Liver (tissue), 9 donors: Measurements from ENCODE around the gene CSTF2T. TPM values are rescaled to one million over a fixed set of nuclear protein-coding genes. Genes with fewer than 3 reads are reported as not detected.

Experiments
- DNase-seq: peaks from one replicate; pipeline ENCODE4 v3.0.0-alpha.2; 2017; ENCODE audit warnings: low spot score
- H3K27ac ChIP-seq, 2 donors: one replicate each; pipeline ENCODE4 v1.7.0; 2013; ENCODE audit warnings: inconsistent platforms in 2 of 2, low read length in 2 of 2, control low read depth in 1 of 2, low read depth in 1 of 2, mild to moderate bottlenecking in 1 of 2
- H3K27me3 ChIP-seq, 4 donors: one replicate each; pipeline versions ENCODE4 v1.6.1 to v1.7.0; 2013; ENCODE audit warnings: low read length in 3 of 4, inconsistent platforms in 1 of 4, mild to moderate bottlenecking in 1 of 4, moderate library complexity in 1 of 4; ENCODE audit not compliant: control insufficient read depth in 4 of 4, insufficient read depth in 4 of 4
- H3K36me3 ChIP-seq, 4 donors: one replicate each; pipeline versions ENCODE4 v1.6.1 to v1.7.0; 2013; ENCODE audit warnings: low read length in 3 of 4, mild to moderate bottlenecking in 3 of 4, low read depth in 1 of 4, moderate library complexity in 1 of 4; ENCODE audit not compliant: control insufficient read depth in 4 of 4, insufficient read depth in 3 of 4
- H3K4me1 ChIP-seq, 4 donors: one replicate each; pipeline versions ENCODE4 v1.6.1 to v1.7.0; 2013; ENCODE audit warnings: low read length in 3 of 4, mild to moderate bottlenecking in 3 of 4, moderate library complexity in 1 of 4; ENCODE audit not compliant: control insufficient read depth in 4 of 4, insufficient read depth in 4 of 4
- H3K4me3 ChIP-seq, 3 donors: one replicate each; pipeline versions ENCODE4 v1.6.1 to v1.7.0; 2013; ENCODE audit warnings: low read length in 3 of 3, control low read depth in 1 of 3, low read depth in 1 of 3, mild to moderate bottlenecking in 1 of 3
- H3K9ac ChIP-seq, 2 donors: one replicate each; pipeline ENCODE4 v1.7.0; 2013; ENCODE audit warnings: low read length in 2 of 2, mild to moderate bottlenecking in 2 of 2, moderate library complexity in 2 of 2, control low read depth in 1 of 2, low read depth in 1 of 2
- H3K9me3 ChIP-seq, 4 donors: one replicate each; pipeline versions ENCODE4 v1.6.1 to v1.7.0; 2013; ENCODE audit warnings: low read length in 3 of 4; ENCODE audit not compliant: control insufficient read depth in 4 of 4
- ATF3 ChIP-seq: IDR thresholded peaks from 2 replicates; pipeline ENCODE4 v1.6.1; 2016; ENCODE audit warnings: antibody characterized with exemption
- EGR1 ChIP-seq, 2 donors: IDR thresholded peaks; 2 replicates each; pipeline ENCODE4 v1.6.1; 2016 to 2018; ENCODE audit warnings: antibody characterized with exemption in 2 of 2, low read depth in 2 of 2
- FOXA1 ChIP-seq: IDR thresholded peaks from 2 replicates; pipeline ENCODE4 v1.6.1; 2016; ENCODE audit warnings: antibody characterized with exemption
- FOXA2 ChIP-seq: IDR thresholded peaks from 2 replicates; pipeline ENCODE4 v1.6.1; 2016; ENCODE audit warnings: antibody characterized with exemption
- HNF4G ChIP-seq: IDR thresholded peaks from 2 replicates; pipeline ENCODE4 v1.6.1; 2016; ENCODE audit warnings: antibody characterized with exemption
- JUND ChIP-seq, 2 donors: IDR thresholded peaks; 2 replicates each; pipeline ENCODE4 v1.6.1; 2016; ENCODE audit warnings: antibody characterized with exemption in 2 of 2
- NR2F2 ChIP-seq: IDR thresholded peaks from 2 replicates; pipeline ENCODE4 v1.6.1; 2016; ENCODE audit warnings: antibody characterized with exemption
- REST ChIP-seq: IDR thresholded peaks from 2 replicates; pipeline ENCODE4 v1.6.1; 2016; ENCODE audit warnings: antibody characterized with exemption, mild to moderate bottlenecking
- TAF1 ChIP-seq: conservative IDR thresholded peaks from 2 replicates; pipeline ENCODE4 v1.6.1; 2016; ENCODE audit warnings: antibody characterized with exemption, mild to moderate bottlenecking
- WGBS: extraction: QIAGEN DNeasy Blood & Tissue Kit; methylation state at CpG from one replicate; pipeline ENCODE4 v1.1.7; 2013; 5-methylcytosine and 5-hydroxymethylcytosine counted together
- polyA plus RNA-seq, 2 donors: library from polyadenylated mRNA; stranded (reverse) in 1 of 2; unstranded in 1 of 2; fragments of 200-250 nt in 1 of 2; fragments of >200 nt in 1 of 2; fragmentation: Nextera tagmentation in 1 of 2; extraction: Ambion mirVana in 1 of 2; gene quantifications; one replicate each; pipeline versions ENCODE4 v1.2.1 to v1.2.3, GENCODE V29; 2013 to 2015
- total RNA-seq, 2 donors: library from RNA; depleted of rRNA; stranded (reverse); fragments of >200 nt; gene quantifications; one replicate each; pipeline ENCODE4 v1.2.3, GENCODE V29; 2014
- donor health status: healthy.
- donor health status: healthy.
- donor health status: healthy.
- donor health status: healthy.
- donor health status: healthy.

The CSTF2T gene
- total and polyA plus RNA-seq, 4 donors: 2.7 to 14.2 (median 9.4) TPM

GRCh38 chr10:51745397-51745796, 46.0 kb upstream of the CSTF2T start (continued):
- no peak for TF ChIP-seq REST

GRCh38 chr10:51744235-51745000, 45.0 kb upstream of the CSTF2T start:
- no peak for TF ChIP-seq NR2F2
- no peak for TF ChIP-seq JUND (IDR thresholded peaks at IDR 0.05)
- Histone ChIP-seq H3K27me3 (no peaks in the 10 kb centered on the region), H3K4me1 (no peaks in the 10 kb centered on the region), H3K4me3 (no peak overlapping the region), H3K36me3 (no peaks in the 10 kb centered on the region), H3K9ac (no peak overlapping the region), H3K27ac (no peak overlapping the region), H3K9me3 (no peaks in the 10 kb centered on the region)
- DNase-seq: no peak
- 82% methylated on average over 6 of the region's 6 CpGs for WGBS

GRCh38 chr10:51743146-51743545, 43.8 kb upstream of the CSTF2T start:
- H3K9me3 ChIP-seq: no peaks in the 10 kb centered on the region
- no peak overlapping the region for H3K27ac ChIP-seq
- H3K36me3 ChIP-seq: no peaks in the 10 kb centered on the region
- no peak for DNase-seq
- no peaks in the 10 kb centered on the region for H3K27me3 ChIP-seq
- H3K9ac ChIP-seq: no peak overlapping the region
- TF ChIP-seq JUND (IDR thresholded peaks at IDR 0.05) (no peak), FOXA2 (no peak), EGR1 (IDR thresholded peaks at IDR 0.05; ENCODE audit: low read depth in 2 of 2) (no peak), REST (no peak), HNF4G (no peak)
- no peak overlapping the region for H3K4me3 ChIP-seq
- WGBS: 75% methylated on average over 6 of the region's 6 CpGs
- no peaks in the 10 kb centered on the region for H3K4me1 ChIP-seq

- H3K9me3 ChIP-seq: no peaks in the 10 kb centered on the region
- H3K27me3 ChIP-seq: no peaks in the 10 kb centered on the region
- no peak for DNase-seq
- no peak overlapping the region for H3K9ac ChIP-seq
- H3K4me1 ChIP-seq: no peaks in the 10 kb centered on the region
- H3K36me3 ChIP-seq: no peaks in the 10 kb centered on the region
- no peak overlapping the region for H3K27ac ChIP-seq
- no peak overlapping the region for H3K4me3 ChIP-seq
- 49% methylated on average over 1 of the region's 1 CpG for WGBS
- no peak for TF ChIP-seq NR2F2
- TF ChIP-seq TAF1: no peak
- TF ChIP-seq FOXA1: no peak
- no peak for TF ChIP-seq JUND (IDR thresholded peaks at IDR 0.05)
- TF ChIP-seq ATF3: no peak
Measured at GRCh38 chr10:51733057-51733456, 33.7 kb upstream of the CSTF2T start.
